GM21786 (cell line): ENCODE measurements around the gene LMNTD2.

Source experiments
- ATAC-seq: cut with Tn5 transposase; IDR thresholded peaks from one replicate; pipeline ENCODE4 v1.9.1; 2021; ENCODE audit not compliant: unreplicated experiment

The LMNTD2 gene

DNA sequence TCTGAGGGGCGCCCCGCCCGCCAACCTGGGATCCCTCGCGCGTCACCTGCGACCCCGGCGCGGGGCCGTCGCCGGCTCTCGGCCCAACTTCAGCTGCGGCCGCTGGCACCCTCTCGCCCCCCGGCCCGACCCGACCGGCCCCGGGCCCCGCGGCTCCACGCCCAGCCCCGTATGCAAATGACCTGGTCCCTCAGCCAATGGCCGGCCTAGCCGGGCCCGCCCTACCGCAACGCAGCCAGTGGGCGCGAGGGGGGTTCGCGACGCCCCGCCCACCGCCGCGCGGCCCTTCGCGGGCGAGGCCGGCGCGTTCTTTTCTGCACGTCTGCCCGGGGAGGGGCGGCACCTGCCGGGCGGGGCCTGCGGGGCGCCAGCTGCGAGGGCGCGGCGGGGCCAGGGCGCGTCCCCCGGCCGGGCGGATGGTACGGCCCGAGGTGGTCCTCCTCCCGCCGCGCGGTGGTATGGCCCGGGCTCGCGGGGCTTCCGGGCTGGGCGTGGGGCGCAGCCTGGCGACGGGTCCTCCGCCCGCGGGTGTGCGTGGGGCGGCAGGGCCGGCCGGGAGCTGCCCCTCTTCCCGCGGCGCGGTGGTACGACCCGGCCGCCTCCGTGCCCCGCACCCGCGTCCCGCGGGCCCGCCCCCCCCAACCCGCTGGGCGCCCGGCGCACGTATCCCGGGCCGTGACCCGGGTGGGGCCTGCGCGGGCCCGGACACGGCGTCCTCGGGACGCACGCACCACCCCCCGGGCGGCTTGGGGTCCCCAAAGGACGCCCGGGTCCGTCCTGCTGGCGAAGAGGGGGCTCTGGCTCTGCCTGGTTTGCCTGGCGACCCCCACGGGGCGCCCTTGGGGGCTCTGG lies 8.0 kb upstream of the LMNTD2 start:
- ATAC-seq, result peak; percentile 92

DNA sequence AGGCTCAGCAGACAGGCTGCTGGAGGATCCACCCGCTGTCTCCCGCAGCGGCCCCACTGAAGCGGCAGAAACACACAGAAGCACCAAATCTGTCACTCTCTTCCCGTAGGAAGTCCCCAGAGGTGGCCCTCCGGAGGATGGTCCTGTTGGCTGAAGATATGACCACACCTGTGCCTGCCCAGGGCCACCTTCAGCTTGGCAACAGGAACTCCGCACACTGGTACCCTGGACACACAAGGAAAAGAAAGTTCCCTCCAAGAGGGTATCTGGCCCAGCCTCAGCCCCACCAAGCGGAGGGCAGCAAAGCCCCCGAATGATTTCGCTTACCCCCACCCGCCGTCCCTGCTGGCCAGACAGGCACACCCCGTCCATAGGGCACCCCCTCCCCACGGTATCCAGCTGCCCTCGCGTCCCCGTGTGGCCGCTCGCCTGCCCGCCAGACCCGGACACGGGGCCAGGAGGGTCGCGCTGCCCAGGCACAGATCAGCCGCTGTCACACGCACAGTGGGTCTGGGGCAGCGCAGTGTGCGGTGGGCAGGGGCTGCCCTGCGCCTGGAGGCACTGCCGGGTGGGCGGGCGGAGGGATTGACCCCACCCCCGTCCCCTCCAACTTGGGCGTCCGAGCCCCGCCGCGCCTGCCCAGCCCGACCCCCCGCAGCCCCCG lies 7.2 kb upstream of the LMNTD2 start:
- no peak for ATAC-seq

DNA sequence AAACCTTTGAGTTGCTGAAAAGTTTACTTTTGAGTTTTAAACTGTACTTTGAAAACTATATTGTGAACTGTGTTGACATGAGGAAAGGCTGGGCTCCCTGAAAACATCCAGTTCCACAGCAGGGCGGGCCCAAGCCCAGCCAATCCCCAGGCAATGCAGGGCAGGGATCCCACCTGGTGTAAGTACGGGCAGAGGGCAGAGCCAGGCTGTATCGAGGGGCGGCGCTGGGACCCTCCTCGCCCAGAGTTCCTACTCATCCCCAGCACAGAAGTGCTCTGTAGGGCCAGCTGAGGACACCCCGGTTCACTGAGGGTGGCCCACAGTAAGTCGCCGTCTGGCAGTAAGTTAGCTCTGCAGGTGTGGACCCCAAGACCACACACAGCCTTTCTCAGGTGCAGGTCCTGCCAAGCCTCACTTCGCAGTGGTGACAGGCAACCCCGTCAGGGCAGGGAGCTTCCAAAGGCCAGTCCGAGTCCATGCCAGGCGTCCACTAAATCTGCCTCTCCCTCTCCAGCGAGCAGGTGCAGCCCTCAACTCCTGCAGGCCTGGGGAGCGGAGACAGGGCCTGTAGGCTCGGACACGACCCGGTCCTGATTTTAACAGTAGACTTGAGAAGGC lies 6.6 kb upstream of the LMNTD2 start:
- ATAC-seq, result no peak

DNA sequence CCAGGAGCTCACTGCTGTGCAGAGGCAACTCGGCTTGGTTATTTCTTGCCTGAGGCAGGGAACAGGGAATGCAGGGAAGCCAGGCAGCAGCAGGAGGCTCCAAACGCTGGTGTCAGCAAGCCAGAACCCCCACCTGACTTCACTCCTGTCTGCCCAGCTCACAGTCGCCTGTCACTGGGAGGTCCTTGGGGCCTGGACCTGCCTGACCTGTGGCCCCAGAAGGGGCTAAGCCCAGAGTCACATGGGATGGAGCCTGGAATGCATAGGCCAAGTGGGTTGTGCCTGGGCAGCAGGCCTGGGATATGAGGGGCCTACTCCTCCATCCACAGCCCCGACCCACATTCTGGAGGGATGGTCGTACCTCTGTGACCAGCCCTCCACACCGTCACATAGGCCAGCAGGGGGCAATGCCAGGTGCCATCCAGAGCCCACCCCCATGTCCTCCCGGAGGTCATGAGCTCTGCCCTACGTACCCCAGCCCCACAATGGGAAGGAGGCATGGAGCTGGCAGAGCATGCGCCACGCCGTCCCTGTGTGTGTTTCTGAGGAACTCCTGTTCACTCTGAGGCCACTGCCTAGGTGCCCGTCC lies 5.5 kb upstream of the LMNTD2 start:
- no peak for ATAC-seq

DNA sequence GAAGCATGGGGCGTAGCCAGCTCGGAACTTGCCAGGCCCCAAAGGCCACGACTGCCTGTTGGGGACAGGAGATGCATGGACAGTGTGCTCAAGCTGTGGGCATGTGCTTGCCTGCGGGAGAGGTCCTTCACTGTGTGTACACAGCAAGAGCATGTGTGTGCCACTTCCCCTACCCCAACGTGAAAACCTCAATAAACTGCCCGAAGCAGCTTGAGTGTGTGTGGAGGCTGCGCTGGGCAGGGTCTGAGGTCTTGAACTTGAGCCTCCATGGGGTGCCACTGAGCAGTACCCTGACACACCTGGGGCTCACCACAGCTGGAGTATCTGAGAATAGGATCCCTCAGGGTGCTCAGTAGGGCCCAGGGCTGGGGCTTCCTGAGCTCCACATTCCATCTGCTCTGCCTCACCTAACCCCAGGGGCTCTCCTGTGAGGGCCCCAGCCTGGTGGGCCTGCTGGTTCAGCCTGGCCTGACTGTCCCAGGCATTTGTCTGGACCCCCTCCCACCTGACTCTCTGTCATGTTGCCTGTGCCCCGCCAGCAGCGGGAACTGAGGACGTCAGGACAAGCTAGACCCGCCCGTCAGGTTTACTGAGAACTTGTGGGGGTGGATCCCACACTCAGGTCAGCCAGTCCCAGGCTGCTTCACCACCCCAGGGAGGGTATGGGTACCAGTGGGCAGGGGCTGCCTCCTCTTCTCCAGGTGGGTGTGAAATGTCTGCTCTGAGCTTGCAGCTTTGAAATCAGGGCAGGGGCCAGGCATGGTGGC lies 3.5 kb upstream of the LMNTD2 start:
- ATAC-seq, result no peak

DNA sequence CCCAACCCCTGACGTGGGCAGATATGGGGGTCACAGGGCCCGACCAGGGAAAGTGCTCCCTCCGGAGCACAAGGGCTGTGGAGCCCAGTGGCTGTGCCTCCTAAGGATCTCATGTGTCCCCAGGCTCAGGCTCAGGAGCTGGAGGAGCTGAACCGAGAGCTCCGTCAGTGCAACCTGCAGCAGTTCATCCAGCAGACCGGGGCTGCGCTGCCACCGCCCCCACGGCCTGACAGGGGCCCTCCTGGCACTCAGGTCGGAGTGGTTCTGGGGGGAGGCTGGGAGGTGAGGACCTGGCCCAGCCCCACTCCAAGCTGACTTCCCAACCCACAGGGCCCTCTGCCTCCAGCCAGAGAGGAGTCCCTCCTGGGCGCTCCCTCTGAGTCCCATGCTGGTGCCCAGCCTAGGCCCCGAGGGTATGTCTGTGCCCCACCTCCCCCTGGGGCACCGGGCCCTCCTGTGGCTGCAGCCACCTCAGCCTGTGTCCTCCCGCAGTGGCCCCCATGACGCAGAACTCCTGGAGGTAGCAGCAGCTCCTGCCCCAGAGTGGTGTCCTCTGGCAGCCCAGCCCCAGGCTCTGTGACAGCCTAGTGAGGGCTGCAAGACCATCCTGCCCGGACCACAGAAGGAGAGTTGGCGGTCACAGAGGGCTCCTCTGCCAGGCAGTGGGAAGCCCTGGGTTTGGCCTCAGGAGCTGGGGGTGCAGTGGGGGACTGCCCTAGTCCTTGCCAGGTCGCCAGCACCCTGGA lies 2.7 kb upstream of the LMNTD2 start:
- no peak for ATAC-seq

DNA sequence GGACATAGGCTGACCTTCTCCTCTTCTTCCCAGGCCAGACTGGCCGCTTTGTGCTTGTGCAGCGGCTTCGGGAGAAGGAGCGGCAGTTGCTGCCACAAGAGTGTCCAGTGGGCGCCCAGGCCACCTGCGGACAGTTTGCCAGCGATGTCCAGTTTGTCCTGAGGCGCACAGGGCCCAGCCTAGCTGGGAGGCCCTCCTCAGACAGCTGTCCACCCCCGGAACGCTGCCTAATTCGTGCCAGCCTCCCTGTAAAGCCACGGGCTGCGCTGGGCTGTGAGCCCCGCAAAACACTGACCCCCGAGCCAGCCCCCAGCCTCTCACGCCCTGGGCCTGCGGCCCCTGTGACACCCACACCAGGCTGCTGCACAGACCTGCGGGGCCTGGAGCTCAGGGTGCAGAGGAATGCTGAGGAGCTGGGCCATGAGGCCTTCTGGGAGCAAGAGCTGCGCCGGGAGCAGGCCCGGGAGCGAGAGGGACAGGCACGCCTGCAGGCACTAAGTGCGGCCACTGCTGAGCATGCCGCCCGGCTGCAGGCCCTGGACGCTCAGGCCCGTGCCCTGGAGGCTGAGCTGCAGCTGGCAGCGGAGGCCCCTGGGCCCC lies 1.6 kb upstream of the LMNTD2 start:
- no peak for ATAC-seq

DNA sequence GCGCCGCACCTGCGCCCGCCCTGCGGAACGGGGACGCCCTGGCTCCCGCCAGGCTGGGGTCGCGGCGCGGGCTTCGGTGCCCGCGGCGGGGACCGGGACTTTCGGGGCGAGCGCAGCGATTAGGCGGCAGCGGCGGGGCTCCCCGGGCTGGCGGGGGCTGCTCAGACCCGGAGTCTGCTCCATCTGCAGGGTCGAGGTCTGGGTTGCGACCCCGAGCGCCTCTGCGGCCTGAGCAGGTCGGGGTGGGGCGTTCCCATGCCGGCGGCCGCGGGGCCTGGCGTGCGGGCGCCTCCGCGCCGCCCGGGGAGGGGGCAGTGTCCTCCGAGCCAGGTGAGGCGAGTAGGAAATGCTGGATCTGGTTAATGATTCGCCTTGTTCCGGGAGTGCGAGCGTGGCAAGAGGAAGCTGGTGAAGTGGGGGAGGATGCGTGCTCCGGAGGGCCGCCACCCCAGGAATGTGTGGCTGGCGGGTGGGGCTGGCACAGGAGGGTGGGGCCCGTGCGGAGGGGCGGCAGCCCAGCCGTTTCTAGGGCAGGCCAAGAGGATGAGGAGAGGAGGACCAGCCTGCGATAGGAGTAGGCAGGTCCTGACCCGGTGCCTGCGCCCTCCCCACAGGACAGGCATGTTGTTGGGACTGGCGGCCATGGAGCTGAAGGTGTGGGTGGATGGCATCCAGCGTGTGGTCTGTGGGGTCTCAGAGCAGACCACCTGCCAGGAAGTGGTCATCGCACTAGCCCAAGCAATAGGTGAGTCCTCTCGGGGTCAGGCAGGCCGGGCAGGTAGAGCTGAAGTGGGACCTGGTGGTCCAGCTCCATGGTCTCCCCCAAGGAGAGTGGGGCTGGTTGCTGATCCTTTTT lies 838 bp upstream of the LMNTD2 start:
- ATAC-seq, result peak; percentile 29

DNA sequence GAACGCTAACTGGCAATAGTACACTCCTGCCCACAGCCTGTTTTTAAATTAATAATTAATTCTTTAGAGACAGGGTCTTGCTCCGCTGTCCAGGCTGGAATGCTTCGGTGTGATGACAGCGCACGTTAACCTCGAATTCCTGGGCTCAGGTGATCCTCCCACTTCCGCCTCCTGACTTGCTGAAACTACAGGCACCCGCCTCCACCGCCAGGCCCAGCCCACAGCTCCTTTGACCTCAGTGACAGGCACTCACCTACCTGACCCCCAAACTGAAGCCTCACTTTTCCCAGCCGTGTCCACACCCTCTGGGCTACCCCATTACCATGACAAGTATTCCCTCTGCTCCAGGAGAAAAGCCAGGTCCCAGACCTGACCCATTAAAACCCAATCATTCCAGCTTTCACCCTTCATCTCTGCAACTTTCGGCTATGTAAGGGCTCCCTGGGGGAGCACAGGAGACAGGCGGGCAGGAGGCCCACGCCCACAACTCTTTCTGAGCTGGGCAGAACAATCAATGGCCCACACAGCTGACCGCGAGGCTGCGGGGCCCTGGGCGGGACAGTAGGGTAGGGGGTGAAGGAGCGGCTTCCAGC lies 730 bp downstream of the LMNTD2 start:
- no peak for ATAC-seq

DNA sequence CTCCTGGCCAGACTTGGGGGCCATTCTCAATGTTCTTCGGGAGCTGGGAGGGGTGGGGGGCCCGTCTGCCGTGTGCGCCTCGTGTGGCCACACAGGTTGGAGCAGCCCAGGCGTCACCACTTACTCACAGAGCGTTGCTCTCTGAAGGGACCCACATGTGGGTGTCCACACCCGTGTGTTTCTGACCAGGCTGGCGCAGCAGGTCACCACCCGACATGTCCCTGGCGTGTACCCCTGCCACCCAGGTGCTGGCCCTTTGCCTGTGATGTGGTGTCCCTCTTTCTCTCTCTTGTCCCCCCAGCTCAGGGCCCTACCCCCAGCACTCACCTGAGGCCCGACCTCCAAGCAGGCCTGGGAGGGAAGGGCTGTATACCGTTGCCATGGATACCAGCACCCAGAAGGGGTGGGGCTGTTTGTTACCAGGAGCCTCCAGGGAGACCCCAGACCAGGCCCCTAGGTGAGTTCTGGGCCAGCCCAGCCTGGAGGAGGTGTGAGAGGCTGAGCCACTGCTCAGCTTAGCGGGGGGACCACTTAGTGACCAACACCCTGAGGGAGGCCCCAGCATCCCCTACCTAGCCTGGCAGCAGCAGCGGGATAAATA lies 1.4 kb downstream of the LMNTD2 start:
- ATAC-seq, result no peak

DNA sequence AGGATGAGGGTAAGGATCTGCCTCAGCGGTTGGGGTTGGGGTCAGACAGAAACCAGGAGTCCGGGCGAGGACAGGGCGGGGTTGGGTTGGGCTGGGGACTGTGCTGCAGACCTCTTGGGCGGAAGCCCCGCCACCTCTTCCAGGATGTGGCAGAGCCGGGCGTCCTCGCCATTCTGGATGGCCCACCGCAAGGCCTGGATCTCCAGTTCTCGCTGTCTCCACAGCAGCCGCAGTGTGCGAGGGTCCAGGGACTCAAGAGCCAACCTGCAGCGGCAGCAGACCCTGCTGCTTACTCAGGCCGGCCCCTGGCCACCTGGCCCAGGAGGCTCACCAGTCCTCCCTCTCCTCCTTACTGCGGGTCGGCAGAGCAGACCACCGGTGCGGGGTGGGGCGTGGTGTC lies 2.0 kb downstream of the LMNTD2 start:
- ATAC-seq, result no peak

DNA sequence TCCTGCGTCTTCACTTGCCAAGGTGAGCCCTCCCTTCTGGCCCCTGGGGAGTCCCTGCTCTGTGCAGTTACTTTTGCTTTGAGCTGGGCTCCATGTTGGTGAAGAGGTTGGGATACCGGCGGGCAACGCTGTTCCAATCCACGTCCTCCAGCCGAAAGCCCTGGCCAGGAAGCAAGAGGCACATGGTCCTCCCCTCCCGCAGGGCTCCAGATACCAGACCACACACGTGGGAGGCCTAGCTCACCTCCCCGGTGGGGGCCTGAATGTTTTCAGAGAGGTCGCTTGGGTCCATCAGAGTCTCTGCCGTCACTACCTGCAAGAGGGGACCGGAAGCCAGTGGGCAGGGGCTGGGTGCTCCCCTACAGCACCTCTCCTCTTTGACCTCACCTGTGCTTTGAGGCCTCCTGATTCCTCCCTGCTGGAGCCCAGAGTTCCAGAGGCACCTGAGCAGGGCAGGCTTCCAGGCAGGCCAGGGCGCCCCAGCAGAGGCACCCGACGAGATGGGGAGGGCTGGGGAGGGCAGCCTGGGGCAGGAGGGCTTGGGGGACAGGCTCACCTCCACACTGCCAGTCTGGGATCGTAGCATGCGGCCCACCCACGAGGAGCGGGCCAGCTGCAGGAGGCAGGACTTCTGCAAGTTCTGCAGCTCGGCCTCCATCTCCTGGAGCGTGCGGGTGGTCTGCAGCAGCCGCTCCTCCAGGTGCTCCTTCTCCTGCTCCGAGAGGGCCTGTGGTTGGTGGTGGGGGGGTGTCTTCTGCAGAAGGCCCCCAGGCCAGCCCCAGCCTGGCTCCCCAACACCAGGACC lies 3.0 kb downstream of the LMNTD2 start:
- ATAC-seq, result no peak

DNA sequence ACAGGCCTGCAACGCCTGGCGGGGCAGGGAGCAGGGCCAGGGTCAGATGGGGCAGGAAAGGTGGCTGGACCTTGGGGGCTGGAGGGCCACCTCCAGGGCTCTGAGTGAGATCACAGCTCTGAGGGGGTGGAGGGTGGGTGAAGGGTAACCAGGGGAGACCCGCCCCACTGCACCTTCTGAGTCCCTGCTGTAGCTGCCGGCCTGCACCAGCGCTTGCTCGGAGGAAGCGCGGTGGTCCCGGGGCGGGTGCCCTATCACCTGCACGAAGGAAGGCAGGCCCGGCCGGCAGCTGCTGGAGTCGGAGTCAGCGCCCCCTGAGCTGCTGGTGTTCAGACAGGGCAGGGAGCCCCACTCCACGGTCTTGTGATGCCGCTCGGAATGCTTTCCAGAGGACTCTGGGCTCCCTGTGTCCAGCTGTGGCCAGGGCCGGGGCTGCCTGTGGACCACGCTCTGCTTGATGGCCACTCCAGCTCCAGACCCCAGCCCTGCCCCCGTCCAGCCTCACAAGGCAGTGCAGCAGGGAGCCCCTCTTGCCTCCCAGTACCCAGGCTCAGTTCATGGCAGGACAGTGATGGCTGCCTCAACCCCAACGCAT lies 3.8 kb downstream of the LMNTD2 start:
- ATAC-seq, result no peak

DNA sequence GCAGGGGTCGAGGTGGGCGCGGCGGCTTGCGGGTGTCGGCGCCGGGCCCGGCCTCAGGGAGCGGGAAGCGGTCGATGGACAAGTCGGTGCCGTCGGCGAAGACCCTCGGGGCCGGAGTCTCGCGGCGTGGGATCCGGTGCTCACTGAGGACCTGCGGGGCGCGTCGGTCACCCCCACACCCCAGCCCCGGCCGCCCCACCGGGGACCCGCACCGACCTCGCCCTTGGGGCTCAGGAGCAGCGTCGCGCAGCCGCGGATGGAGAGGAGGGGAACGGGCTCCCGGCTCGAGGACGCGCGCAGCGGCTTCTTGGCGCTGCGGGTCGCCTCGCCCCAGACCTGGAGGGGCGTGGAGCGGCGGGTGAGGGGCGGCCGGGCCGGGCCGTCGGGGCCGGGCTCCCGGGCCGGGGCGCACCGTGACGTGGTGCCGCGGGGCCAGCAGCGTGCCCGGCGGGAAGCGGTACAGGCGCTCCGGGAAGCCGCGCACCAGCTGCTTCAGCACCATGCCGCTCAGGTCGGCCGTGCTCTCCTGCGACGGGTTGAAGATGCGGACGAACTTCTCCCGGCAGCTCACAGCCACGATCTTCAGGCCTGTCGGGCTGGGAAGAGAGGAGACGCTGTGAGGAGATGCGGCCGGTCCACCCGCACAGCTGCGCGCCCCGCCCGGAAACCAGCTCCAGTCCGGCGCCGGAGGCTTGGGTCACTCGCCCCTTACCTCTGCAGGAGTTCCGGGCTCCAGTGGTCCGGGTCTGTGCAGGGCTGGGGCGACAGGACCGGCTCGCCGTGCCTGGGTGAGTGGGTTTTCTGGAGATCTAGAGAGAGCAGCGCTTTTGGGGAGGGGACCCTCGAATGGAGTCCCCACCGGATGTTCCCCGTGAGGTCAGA lies 4.5 kb downstream of the LMNTD2 start:
- no peak for ATAC-seq

DNA sequence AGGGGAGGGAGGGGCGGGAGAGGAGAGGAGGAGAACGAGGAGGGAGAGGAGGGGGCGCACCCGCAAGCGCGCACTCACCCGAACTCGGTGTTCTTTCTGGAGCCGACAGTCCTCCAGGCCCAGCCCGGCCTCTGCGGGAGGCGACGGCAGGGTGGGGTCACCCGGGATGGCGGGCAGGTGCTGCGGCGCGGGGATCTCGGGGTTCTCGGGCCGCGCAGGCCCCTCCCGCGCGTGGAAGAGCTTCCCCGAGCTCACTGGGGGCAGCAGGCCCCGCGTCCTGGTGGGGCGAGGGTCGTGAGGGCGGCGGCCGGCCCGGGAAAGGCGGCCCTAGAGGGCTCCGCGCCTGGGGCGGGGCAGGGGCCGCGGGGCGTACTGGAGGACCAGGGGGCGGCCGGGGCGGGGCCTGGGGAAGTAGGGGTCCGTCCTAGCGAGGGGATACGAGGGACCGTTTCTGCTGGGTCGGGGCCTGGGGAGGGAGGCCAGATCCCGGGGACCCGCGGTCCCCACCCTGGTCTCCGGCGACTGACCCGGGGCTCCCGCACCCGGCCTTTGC lies 5.2 kb downstream of the LMNTD2 start:
- no peak for ATAC-seq
